ENCODE measurements around the gene DLGAP3.

DNA sequence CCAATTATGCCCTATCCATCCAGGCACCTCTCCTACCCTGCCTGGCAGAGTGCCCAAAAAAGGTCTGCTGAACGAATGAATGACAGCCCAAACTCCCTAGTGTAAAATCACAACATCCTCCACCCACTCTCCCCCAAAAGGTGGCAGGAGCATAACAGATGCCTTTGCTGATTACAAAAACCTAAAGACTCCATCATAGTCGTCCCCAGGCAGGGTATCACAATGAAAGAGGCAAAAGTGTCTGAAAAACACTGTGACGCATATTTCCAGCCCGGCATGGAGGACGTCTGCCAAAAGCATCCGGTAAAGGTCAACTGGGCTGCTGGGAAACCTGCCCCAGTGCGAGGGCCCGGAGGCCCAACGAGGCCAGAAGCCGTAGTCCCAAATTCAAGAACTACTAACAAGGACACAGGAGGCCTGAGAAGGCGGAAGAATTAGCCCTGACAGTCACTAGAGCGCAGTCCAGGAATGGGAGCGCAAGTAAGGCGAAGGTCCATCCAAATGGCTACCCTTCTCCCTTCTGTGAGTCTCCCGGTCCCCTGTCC, 70.5 kb downstream of the DLGAP3 start:
- no peak for TF ChIP-seq POLR2A (IDR thresholded peaks at IDR 0.05)
- TF ChIP-seq, protein P1, sequence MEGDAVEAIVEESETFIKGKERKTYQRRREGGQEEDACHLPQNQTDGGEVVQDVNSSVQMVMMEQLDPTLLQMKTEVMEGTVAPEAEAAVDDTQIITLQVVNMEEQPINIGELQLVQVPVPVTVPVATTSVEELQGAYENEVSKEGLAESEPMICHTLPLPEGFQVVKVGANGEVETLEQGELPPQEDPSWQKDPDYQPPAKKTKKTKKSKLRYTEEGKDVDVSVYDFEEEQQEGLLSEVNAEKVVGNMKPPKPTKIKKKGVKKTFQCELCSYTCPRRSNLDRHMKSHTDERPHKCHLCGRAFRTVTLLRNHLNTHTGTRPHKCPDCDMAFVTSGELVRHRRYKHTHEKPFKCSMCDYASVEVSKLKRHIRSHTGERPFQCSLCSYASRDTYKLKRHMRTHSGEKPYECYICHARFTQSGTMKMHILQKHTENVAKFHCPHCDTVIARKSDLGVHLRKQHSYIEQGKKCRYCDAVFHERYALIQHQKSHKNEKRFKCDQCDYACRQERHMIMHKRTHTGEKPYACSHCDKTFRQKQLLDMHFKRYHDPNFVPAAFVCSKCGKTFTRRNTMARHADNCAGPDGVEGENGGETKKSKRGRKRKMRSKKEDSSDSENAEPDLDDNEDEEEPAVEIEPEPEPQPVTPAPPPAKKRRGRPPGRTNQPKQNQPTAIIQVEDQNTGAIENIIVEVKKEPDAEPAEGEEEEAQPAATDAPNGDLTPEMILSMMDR (IDR thresholded peaks at IDR 0.05) = no peak
